Naive thymus-derived CD4-positive, alpha-beta T cell (primary cell): ENCODE measurements around the gene MOK. TPM values are rescaled to one million over a fixed set of nuclear protein-coding genes. Genes with fewer than 3 reads are reported as not detected.

ENCODE experiments used
- ATAC-seq: fragments of 150-1000 bp; cut with Tn5 transposase; 2 replicates; pipeline ENCODE4 v1.10.0; 2021; ENCODE audit warnings: mild to moderate bottlenecking, moderate library complexity
- CTCF ChIA-PET: fragments of 350-600 bp; sonication (Branson Sonifier 250); formaldehyde crosslinking; loops from one replicate; lab custom pipeline; 2021; ENCODE audit warnings: antibody characterized with exemption; lab: Charles Lee
- POLR2A ChIA-PET: fragments of 350-600 bp; sonication (Branson Sonifier 250); formaldehyde crosslinking; loops from one replicate; lab custom pipeline; 2021; ENCODE audit warnings: antibody characterized with exemption, inconsistent platforms; lab: Charles Lee
- DNase-seq, 9 donors: peaks; one replicate each; pipeline versions ENCODE4 v3.0.0 to v3.0.0-alpha.2; 2020 to 2022; ENCODE audit warnings: mixed read lengths in 1 of 9
- H3K27ac ChIP-seq: one replicate; pipeline ENCODE4 v1.7.0; 2013; ENCODE audit warnings: mild to moderate bottlenecking, low read depth, low read length, moderate library complexity
- H3K27me3 ChIP-seq, 2 donors: one replicate each; pipeline ENCODE4 v1.7.0; 2013; ENCODE audit warnings: low read length in 2 of 2, mild to moderate bottlenecking in 2 of 2, moderate library complexity in 2 of 2; ENCODE audit not compliant: control insufficient read depth in 2 of 2, insufficient read depth in 2 of 2
- H3K36me3 ChIP-seq, 3 experiments: 1 replicate in 2 of 3; 2 replicates in 1 of 3; pipeline ENCODE4 v1.7.0; 2013; ENCODE audit warnings: low read length in 3 of 3, mild to moderate bottlenecking in 3 of 3, moderate library complexity in 1 of 3; ENCODE audit not compliant: insufficient read depth in 3 of 3, control insufficient read depth in 2 of 3
- H3K4me1 ChIP-seq, 2 donors: one replicate each; pipeline ENCODE4 v1.7.0; 2013; ENCODE audit warnings: low read length in 2 of 2, mild to moderate bottlenecking in 2 of 2, moderate library complexity in 1 of 2; ENCODE audit not compliant: control insufficient read depth in 2 of 2, insufficient read depth in 2 of 2
- H3K4me3 ChIP-seq: 2 replicates; pipeline ENCODE4 v1.7.0; 2013; ENCODE audit warnings: mild to moderate bottlenecking, low read length
- H3K9me3 ChIP-seq, 3 experiments: 1 replicate in 2 of 3; 2 replicates in 1 of 3; pipeline ENCODE4 v1.7.0; 2013; ENCODE audit warnings: low read length in 3 of 3; ENCODE audit not compliant: control insufficient read depth in 2 of 3
- H3K27ac Mint-ChIP-seq, 9 donors: one replicate each; pipeline ENCODE4 v1.8.0; 2020 to 2022; ENCODE audit warnings: mixed read lengths in 9 of 9, mild to moderate bottlenecking in 8 of 9, moderate library complexity in 5 of 9, inconsistent platforms in 2 of 9
- H3K27me3 Mint-ChIP-seq, 5 donors: one replicate each; pipeline ENCODE4 v1.8.0; 2021 to 2022; ENCODE audit warnings: mixed read lengths in 5 of 5, mild to moderate bottlenecking in 1 of 5
- H3K36me3 Mint-ChIP-seq, 5 donors: one replicate each; pipeline ENCODE4 v1.8.0; 2020 to 2022; ENCODE audit warnings: mixed read lengths in 5 of 5, mild to moderate bottlenecking in 3 of 5, inconsistent platforms in 1 of 5
- H3K4me1 Mint-ChIP-seq, 7 donors: one replicate each; pipeline ENCODE4 v1.8.0; 2020 to 2022; ENCODE audit warnings: mixed read lengths in 7 of 7, mild to moderate bottlenecking in 3 of 7, inconsistent platforms in 1 of 7
- H3K4me3 Mint-ChIP-seq, 10 donors: one replicate each; pipeline ENCODE4 v1.8.0; 2020 to 2022; ENCODE audit warnings: mild to moderate bottlenecking in 10 of 10, mixed read lengths in 10 of 10, moderate library complexity in 6 of 10, inconsistent platforms in 2 of 10
- H3K9me3 Mint-ChIP-seq, 11 donors: one replicate each; pipeline ENCODE4 v1.8.0; 2020 to 2022; ENCODE audit warnings: mixed read lengths in 11 of 11, mild to moderate bottlenecking in 4 of 11, inconsistent platforms in 1 of 11, moderate library complexity in 1 of 11
- intact Hi-C, 2 donors: fragments of 100-400 bp; cut with micrococcal nuclease; formaldehyde crosslinking; loops; one replicate each; pipeline ENCODE4 v1.15.1; 2023
- polyA plus RNA-seq, 2 donors: library from polyadenylated mRNA; unstranded; fragments of 300-500 nt; fragmentation: Illumina TruSeq; gene quantifications; one replicate each; pipeline ENCODE4 v1.2.3, GENCODE V29; 2021
- total RNA-seq, 6 experiments: library from RNA in 5 of 6; stranded (reverse) in 5 of 6; gene quantifications; 1 replicate in 5 of 6; 2 replicates in 1 of 6; pipeline ENCODE4 v1.2.3 and lab custom pipeline; 2021 to 2026

MOK gene
- total and polyA plus RNA-seq, 7 experiments from 2014 or later = 1.3 to 3.5 (median 1.9) TPM

DNA sequence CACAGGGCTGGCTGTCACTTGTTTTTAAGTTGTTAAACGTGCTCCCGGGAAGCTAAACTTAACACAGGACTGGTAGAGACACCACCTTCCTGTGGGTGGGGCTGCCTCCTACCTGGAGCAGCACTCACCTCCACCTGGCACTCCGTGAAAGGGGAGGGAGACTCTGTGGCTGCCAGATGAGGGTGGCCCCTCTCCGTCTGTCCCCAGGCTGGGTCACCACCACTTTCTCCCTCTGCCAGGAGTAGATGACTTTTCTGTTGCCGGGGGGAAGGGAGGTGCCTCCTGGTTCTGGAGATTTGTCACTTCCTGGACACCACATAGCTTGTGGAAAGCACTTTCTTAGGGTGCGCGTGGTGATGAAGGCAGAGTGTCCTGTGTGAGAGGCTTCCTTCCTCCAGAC lies 83.9 kb downstream of the MOK start:
- Mint-ChIP-seq H3K4me3 (no peak overlapping the region), H3K9me3 (no peaks in the 10 kb centered on the region), H3K27ac (peak overlapping the region in 1 of 9 donors; percentile 43), H3K36me3 (peaks cover 0 to 17% (median 3%) of the 10 kb centered on the region in 5 donors), H3K4me1 (peaks cover 0 to 6% (median 2%) of the 10 kb centered on the region in 7 donors), H3K27me3 (no peaks in the 10 kb centered on the region)
- H3K36me3 ChIP-seq = peaks cover 0 to 37% (median 0%) of the 10 kb centered on the region in 3 experiments
- no peak overlapping the region for H3K27ac ChIP-seq
- no peaks in the 10 kb centered on the region for H3K4me1 ChIP-seq
- CTCF ChIA-PET = no interaction called here
- DNase-seq (no peak), ATAC-seq (no peak)
- no peaks in the 10 kb centered on the region for H3K27me3 ChIP-seq
- no peaks in the 10 kb centered on the region for H3K9me3 ChIP-seq
- intact Hi-C loops = no loop called here
- POLR2A ChIA-PET = interaction anchor here (0.6 kb wide), 1 partner anchor 133 kb away, joined by 3 read pairs; no protein-coding TSS in a partner anchor
- no peak overlapping the region for H3K4me3 ChIP-seq

DNA sequence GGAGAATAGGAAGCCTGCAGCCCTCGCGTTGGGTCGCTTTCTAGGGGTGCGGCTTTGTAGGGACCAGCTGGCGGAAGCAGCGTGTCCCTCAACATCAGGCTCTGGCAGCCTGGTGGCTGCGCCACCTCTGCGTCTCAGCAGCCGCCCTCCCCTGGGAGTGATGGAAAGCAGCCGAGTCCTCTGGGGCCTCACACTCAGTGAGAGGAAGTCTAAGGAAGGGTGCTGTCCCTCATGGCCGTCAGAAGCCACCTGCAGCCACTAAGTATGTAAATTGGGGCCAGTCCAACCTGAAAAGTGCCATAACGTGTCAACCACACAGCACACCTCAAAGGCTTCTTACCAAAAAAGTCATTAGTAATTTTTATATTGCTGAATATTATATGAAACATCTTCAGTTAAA lies 84.9 kb downstream of the MOK start:
- Histone ChIP-seq H3K4me1 (no peaks in the 10 kb centered on the region), H3K36me3 (peaks cover 0 to 41% (median 0%) of the 10 kb centered on the region in 3 experiments), H3K9me3 (no peaks in the 10 kb centered on the region), H3K4me3 (no peak overlapping the region), H3K27ac (no peak overlapping the region), H3K27me3 (no peaks in the 10 kb centered on the region)
- Mint-ChIP-seq H3K4me3 (no peak overlapping the region), H3K27ac (peak overlapping the region in 1 of 9 donors; percentile 52), H3K36me3 (peaks cover 0 to 12% (median 3%) of the 10 kb centered on the region in 5 donors), H3K9me3 (no peaks in the 10 kb centered on the region), H3K4me1 (peaks cover 0 to 6% (median 2%) of the 10 kb centered on the region in 7 donors), H3K27me3 (no peaks in the 10 kb centered on the region)
- POLR2A ChIA-PET = no interaction called here
- ATAC-seq = no peak
- DNase-seq = no peak
- intact Hi-C loops = no loop called here
- CTCF ChIA-PET = no interaction called here

DNA sequence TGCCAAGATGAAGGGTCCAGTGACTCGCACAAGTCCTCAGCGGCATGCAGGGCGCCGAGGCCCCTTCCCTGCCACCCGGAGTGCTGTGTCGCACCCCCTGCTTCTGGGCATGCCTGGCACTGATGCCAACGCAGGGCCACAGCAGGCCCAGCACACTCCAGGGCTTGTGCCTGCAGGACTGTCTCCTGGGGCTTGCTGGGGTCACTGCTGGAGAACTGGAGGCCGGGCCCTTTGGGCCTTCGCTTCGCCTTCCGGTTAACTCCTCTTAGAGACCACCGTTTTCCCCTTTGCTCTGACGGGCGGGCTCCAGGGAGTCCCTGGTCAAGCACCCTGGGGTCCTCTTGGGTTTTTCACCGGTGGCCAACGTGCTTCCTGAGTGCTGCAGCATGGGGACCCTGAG lies 85.6 kb downstream of the MOK start:
- POLR2A ChIA-PET = no interaction called here
- DNase-seq = no peak

DNA sequence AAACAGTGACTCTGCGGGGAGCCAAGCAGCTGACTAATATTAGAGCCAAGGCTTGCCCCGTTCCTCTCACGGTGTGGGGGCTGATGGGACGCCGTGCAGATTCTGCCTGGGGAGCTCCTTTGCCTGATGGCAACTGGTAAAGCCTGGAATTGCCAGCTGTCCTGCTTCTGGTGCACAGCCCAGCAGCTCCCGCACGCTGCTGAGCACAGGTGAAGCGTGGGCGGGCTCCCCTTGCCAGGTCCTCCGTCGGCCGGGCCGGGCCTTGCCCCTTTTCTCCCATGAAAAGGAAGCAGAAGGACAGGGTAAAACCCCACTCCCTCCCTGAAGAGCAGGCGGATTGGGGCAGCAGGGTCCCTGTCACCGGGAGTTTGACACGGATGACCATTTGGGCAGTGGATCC lies 86.3 kb downstream of the MOK start:
- no peaks in the 10 kb centered on the region for H3K27me3 ChIP-seq
- ChIA-PET CTCF (no interaction called here), POLR2A (no interaction called here)
- peaks cover 0 to 50% (median 0%) of the 10 kb centered on the region in 3 experiments for H3K36me3 ChIP-seq
- H3K27ac ChIP-seq = no peak overlapping the region
- no peak overlapping the region for H3K4me3 ChIP-seq
- intact Hi-C loops = no loop called here
- H3K27me3 Mint-ChIP-seq = no peaks in the 10 kb centered on the region
- no peaks in the 10 kb centered on the region for H3K4me1 ChIP-seq
- H3K4me3 Mint-ChIP-seq = no peak overlapping the region
- no peaks in the 10 kb centered on the region for H3K9me3 ChIP-seq
- H3K36me3 Mint-ChIP-seq = peaks cover 0 to 8% (median 2%) of the 10 kb centered on the region in 5 donors
- H3K4me1 Mint-ChIP-seq = peaks cover 0 to 6% (median 0%) of the 10 kb centered on the region in 7 donors
- DNase-seq = no peak
- no peak for ATAC-seq
- no peaks in the 10 kb centered on the region for H3K9me3 Mint-ChIP-seq
- H3K27ac Mint-ChIP-seq = no peak overlapping the region

More for the DNA sequence above, 85.6 kb downstream of the MOK start:
- H3K4me3 Mint-ChIP-seq = no peak overlapping the region
- no peak overlapping the region for H3K4me3 ChIP-seq
- H3K27me3 Mint-ChIP-seq = no peaks in the 10 kb centered on the region
- H3K4me1 Mint-ChIP-seq = peaks cover 0 to 6% (median 0%) of the 10 kb centered on the region in 7 donors
- intact Hi-C loops = no loop called here
- H3K4me1 ChIP-seq = no peaks in the 10 kb centered on the region
- no peaks in the 10 kb centered on the region for H3K9me3 Mint-ChIP-seq
- no peak overlapping the region for H3K27ac Mint-ChIP-seq
- CTCF ChIA-PET = no interaction called here
- no peaks in the 10 kb centered on the region for H3K27me3 ChIP-seq
- ATAC-seq = no peak
- H3K36me3 ChIP-seq = peaks cover 0 to 44% (median 0%) of the 10 kb centered on the region in 3 experiments
- H3K36me3 Mint-ChIP-seq = peaks cover 0 to 9% (median 3%) of the 10 kb centered on the region in 5 donors
- H3K27ac ChIP-seq = no peak overlapping the region
- no peaks in the 10 kb centered on the region for H3K9me3 ChIP-seq

DNA sequence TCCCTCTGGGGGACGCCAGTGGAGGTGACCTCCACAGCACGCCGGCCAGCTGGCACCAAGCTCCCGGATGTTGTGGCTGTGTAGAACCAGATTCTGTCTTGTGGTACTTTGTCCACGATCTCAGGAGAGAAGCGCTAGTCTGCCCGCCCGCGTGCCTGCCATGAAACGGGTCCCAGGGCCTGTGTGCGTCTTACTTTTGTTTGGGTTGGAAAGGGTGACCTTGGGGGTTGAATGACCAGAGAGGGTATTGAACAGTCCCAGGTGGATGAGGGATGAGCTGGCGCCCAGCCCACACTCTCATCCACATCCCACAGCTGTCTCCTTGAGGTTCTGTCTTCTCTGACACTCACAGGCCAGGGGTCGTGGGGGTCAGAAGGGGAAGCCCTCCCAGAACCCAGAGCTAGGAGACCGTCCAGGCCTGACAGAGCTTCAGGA lies 87.0 kb downstream of the MOK start:
- CTCF ChIA-PET = no interaction called here
- Mint-ChIP-seq H3K36me3 (peaks cover 0 to 6% (median 0%) of the 10 kb centered on the region in 5 donors), H3K27ac (peak overlapping the region in 3 of 9 donors; percentile 48 to 58 (median 49)), H3K4me1 (peaks cover 0 to 6% (median 0%) of the 10 kb centered on the region in 7 donors), H3K27me3 (no peaks in the 10 kb centered on the region), H3K4me3 (no peak overlapping the region), H3K9me3 (no peaks in the 10 kb centered on the region)
- no peaks in the 10 kb centered on the region for H3K27me3 ChIP-seq
- POLR2A ChIA-PET = no interaction called here
- intact Hi-C loops = no loop called here
- no peaks in the 10 kb centered on the region for H3K4me1 ChIP-seq
- H3K4me3 ChIP-seq = no peak overlapping the region
- no peak overlapping the region for H3K27ac ChIP-seq
- H3K36me3 ChIP-seq = peaks cover 0 to 57% (median 0%) of the 10 kb centered on the region in 3 experiments
- no peak for DNase-seq
- no peaks in the 10 kb centered on the region for H3K9me3 ChIP-seq
- ATAC-seq = no peak

DNA sequence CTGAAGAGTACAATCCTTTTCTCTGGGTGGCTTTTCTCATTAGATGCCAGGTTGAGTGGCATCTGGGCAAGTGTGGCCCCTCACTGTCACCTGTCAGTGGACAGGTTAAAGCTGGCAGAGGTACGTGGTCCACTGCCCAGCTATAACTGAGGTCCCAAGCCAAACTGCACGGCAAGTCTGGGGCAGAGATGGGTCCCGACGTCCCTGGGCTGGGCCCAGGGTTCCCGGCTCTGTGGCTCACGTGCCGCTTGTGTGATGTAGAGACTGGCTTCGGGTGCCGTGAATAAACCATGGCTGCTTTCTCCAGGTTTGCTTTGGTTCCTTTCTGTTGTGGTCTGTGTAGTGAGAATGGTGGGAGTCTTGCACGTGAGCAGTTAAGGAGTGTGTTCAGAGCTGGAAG lies 87.6 kb downstream of the MOK start:
- H3K27ac Mint-ChIP-seq = peak overlapping the region in 3 of 9 donors; percentile 48 to 58 (median 49)
- H3K27ac ChIP-seq = no peak overlapping the region
- no peaks in the 10 kb centered on the region for H3K4me1 ChIP-seq
- no peak overlapping the region for H3K4me3 Mint-ChIP-seq
- POLR2A ChIA-PET = no interaction called here
- CTCF ChIA-PET = interaction anchor here (1.2 kb wide), 1 partner anchor 17 kb away, joined by 3 read pairs; no protein-coding TSS in a partner anchor
- no peaks in the 10 kb centered on the region for H3K9me3 Mint-ChIP-seq
- ATAC-seq (no peak), DNase-seq (no peak)
- intact Hi-C loops = no loop called here
- no peaks in the 10 kb centered on the region for H3K9me3 ChIP-seq
- H3K27me3 Mint-ChIP-seq = no peaks in the 10 kb centered on the region
- peaks cover 0 to 5% (median 0%) of the 10 kb centered on the region in 5 donors for H3K36me3 Mint-ChIP-seq
- H3K36me3 ChIP-seq = peaks cover 0 to 59% (median 0%) of the 10 kb centered on the region in 3 experiments
- no peak overlapping the region for H3K4me3 ChIP-seq
- H3K27me3 ChIP-seq = no peaks in the 10 kb centered on the region
- H3K4me1 Mint-ChIP-seq = peaks cover 0 to 6% (median 0%) of the 10 kb centered on the region in 7 donors
